HepG2 (cell line): ENCODE data around the gene CDC14B. TPM values are rescaled to one million over a fixed set of nuclear protein-coding genes. Genes with fewer than 3 reads are reported as not detected.
A peak's percentile ranks its signal among the peaks of the same experiment; 100 is the strongest.

Experiments used
- ATF1 ChIP-seq: IDR thresholded peaks from 2 replicates; pipeline ENCODE4 v1.6.1; 2016; ENCODE audit warnings: mild to moderate bottlenecking, control low read depth
- FOXO1 ChIP-seq: sonication (generic); formaldehyde crosslinking; IDR thresholded peaks from 2 replicates; pipeline ENCODE4 v1.4.0; 2020; ENCODE audit warnings: missing genetic modification reagents
- GZF1 ChIP-seq: sonication (generic); formaldehyde crosslinking; IDR thresholded peaks from 2 replicates; pipeline ENCODE4 v1.5.1; 2020; ENCODE audit warnings: mild to moderate bottlenecking, missing genetic modification reagents
- HNF1A ChIP-seq, 2 experiments: sonication (generic) in 1 of 2; formaldehyde crosslinking in 1 of 2; IDR thresholded peaks; 2 replicates each; pipeline versions ENCODE4 v1.4.0 to v1.6.1; 2016 to 2020; ENCODE audit warnings: borderline replicate concordance in 1 of 2, low read depth in 1 of 2, mild to moderate bottlenecking in 1 of 2, missing genetic modification reagents in 1 of 2
- HNRNPUL1 ChIP-seq: fragments of 200-400 bp; formaldehyde crosslinking; IDR thresholded peaks from 2 replicates; pipeline ENCODE4 v1.6.1; 2017; ENCODE audit warnings: low read depth, mild to moderate bottlenecking, low read length, moderate library complexity
- KAT8 ChIP-seq: IDR thresholded peaks from 2 replicates; pipeline ENCODE4 v1.6.1; 2016; ENCODE audit warnings: missing genetic modification reagents, missing compliant biosample characterization
- SAFB2 ChIP-seq: sonication (generic); formaldehyde crosslinking; IDR thresholded peaks from 2 replicates; pipeline ENCODE4 v1.5.1; 2020; ENCODE audit warnings: missing genetic modification reagents, low read depth, mild to moderate bottlenecking, borderline replicate concordance
- USF2 ChIP-seq, 2 experiments: sonication (generic) in 1 of 2; formaldehyde crosslinking in 1 of 2; IDR thresholded peaks; 2 replicates each; pipeline versions ENCODE4 v1.5.1 to v1.6.1; 2011 to 2020; ENCODE audit warnings: borderline replicate concordance in 1 of 2, low read depth in 1 of 2, low read length in 1 of 2, mild to moderate bottlenecking in 1 of 2, missing genetic modification reagents in 1 of 2, moderate library complexity in 1 of 2
- ZNF12 ChIP-seq: sonication (generic); formaldehyde crosslinking; IDR thresholded peaks from 2 replicates; pipeline ENCODE4 v1.5.0; 2020; ENCODE audit warnings: missing genetic modification reagents
- ZNF251 ChIP-seq: sonication (generic); formaldehyde crosslinking; IDR thresholded peaks from 2 replicates; pipeline ENCODE4 v1.9.0; 2021; ENCODE audit warnings: mild to moderate bottlenecking, missing genetic modification reagents
- ZNF280B ChIP-seq: sonication (generic); formaldehyde crosslinking; IDR thresholded peaks from 2 replicates; pipeline ENCODE4 v1.5.0; 2020; ENCODE audit warnings: missing genetic modification reagents, mild to moderate bottlenecking, borderline replicate concordance
- ZNF281 ChIP-seq: sonication (generic); formaldehyde crosslinking; IDR thresholded peaks from 2 replicates; pipeline ENCODE4 v1.4.0; 2020; ENCODE audit warnings: missing genetic modification reagents, borderline replicate concordance
- ZNF501 ChIP-seq: sonication (generic); formaldehyde crosslinking; IDR thresholded peaks from 2 replicates; pipeline ENCODE4 v1.5.1; 2020; ENCODE audit warnings: mild to moderate bottlenecking, moderate library complexity, missing genetic modification reagents
- ZNF749 ChIP-seq: sonication (generic); formaldehyde crosslinking; IDR thresholded peaks from 2 replicates; pipeline ENCODE4 v1.8.0; 2022; ENCODE audit warnings: mild to moderate bottlenecking, missing genetic modification reagents, moderate library complexity, borderline replicate concordance
- polyA plus RNA-seq, 8 experiments: library from polyadenylated mRNA; depleted of rRNA in 3 of 8; stranded (reverse) in 7 of 8; unstranded in 1 of 8; fragments of >200 nt; fragmentation: Illumina TruSeq in 4 of 8; extraction: Trizol in 4 of 8; gene quantifications; 2 replicates each; pipeline versions ENCODE4 v1.2.1 to v1.2.3, GENCODE V29; 2011 to 2016; ENCODE audit warnings: low read depth in 4 of 8, missing spikeins in 1 of 8, mixed read lengths in 1 of 8; ENCODE audit not compliant: insufficient read depth in 1 of 8
- total RNA-seq, 5 experiments: library from RNA; depleted of rRNA; stranded (reverse); fragments of >200 nt; fragmentation: Illumina TruSeq; extraction: Trizol; gene quantifications; 2 replicates each; pipeline ENCODE4 v1.2.3, GENCODE V29; 2016; ENCODE audit warnings: low read depth in 1 of 5

Gene CDC14B
- total and polyA plus RNA-seq, 2 of the 13 experiments (the other 11 are each of a cell fraction or from before 2014, with no cell fraction given) = 25.8 to 33.3 TPM

- no peak; the same call in 1 of the 2 replicates for TF ChIP-seq ZNF281 (CRISPR knock-in tag)
- peak; percentile 32; the same call in 1 of the 2 replicates for TF ChIP-seq ZNF501
- TF ChIP-seq ATF1 (CRISPR knock-in tag) = peak; percentile 68; the same call in 1 of the 2 replicates
- TF ChIP-seq HNRNPUL1 = no peak
- 0 out of 2 replicates have a peak, but pooled peaks have one; percentile 36 for TF ChIP-seq ZNF749 (CRISPR knock-in tag)
- peak; percentile 75; the same call in 1 of the 2 replicates for TF ChIP-seq GZF1 (CRISPR knock-in tag)
- TF ChIP-seq ZNF12 (CRISPR knock-in tag) = peak; percentile 82; the same call in 1 of the 2 replicates
- TF ChIP-seq ZNF280B (CRISPR knock-in tag) = no peak
- TF ChIP-seq USF2 (IDR thresholded peaks at IDR 0.05; ENCODE audit: low read depth, low read length) = 0 out of 2 replicates have a peak, but pooled peaks have one; percentile 8
- TF ChIP-seq USF2 (CRISPR knock-in tag; IDR thresholded peaks at IDR 0.05; ENCODE audit: borderline replicate concordance) = no peak
- peak; percentile 93 for TF ChIP-seq FOXO1 (CRISPR knock-in tag)
- peak; percentile 77 for TF ChIP-seq HNF1A (IDR thresholded peaks at IDR 0.05; ENCODE audit: low read depth)
- peak; percentile 88 for TF ChIP-seq HNF1A (CRISPR knock-in tag; IDR thresholded peaks at IDR 0.05; ENCODE audit: borderline replicate concordance)
- no peak for TF ChIP-seq ZNF251
- no peak for TF ChIP-seq KAT8
- no peak; the same call in 1 of the 2 replicates for TF ChIP-seq SAFB2 (CRISPR knock-in tag)
Measured at GRCh38 chr9:96491079-96491879, 128.4 kb downstream of the CDC14B start (continued).
